GM18873 (cell line): ENCODE data around the gene VIM.
"Not testable (repeated sequence)": the region's sequence is repeated elsewhere in the genome, so short reads cannot be mapped to it uniquely, and the experiment has no call there.

Experiments used
- ATAC-seq: cut with Tn5 transposase; IDR thresholded peaks from one replicate; pipeline ENCODE4 v1.9.1; 2021; ENCODE audit warnings: mild to moderate bottlenecking, moderate library complexity, moderate number of reproducible peaks; ENCODE audit not compliant: unreplicated experiment, low FRiP score

The VIM gene

GRCh38 chr10:17250736-17251135, 22.7 kb downstream of the VIM start:
- ATAC-seq: no peak

GRCh38 chr10:17254543-17255050, 26.6 kb downstream of the VIM start:
- not testable (repeated sequence) for ATAC-seq

GRCh38 chr10:17255512-17255911, 27.5 kb downstream of the VIM start:
- ATAC-seq: no peak

GRCh38 chr10:17256051-17256450, 28.0 kb downstream of the VIM start:
- ATAC-seq: no peak

- no peak for ATAC-seq
These were observed 28.6 kb downstream of the VIM start for GRCh38 chr10:17256627-17257026.

DNA sequence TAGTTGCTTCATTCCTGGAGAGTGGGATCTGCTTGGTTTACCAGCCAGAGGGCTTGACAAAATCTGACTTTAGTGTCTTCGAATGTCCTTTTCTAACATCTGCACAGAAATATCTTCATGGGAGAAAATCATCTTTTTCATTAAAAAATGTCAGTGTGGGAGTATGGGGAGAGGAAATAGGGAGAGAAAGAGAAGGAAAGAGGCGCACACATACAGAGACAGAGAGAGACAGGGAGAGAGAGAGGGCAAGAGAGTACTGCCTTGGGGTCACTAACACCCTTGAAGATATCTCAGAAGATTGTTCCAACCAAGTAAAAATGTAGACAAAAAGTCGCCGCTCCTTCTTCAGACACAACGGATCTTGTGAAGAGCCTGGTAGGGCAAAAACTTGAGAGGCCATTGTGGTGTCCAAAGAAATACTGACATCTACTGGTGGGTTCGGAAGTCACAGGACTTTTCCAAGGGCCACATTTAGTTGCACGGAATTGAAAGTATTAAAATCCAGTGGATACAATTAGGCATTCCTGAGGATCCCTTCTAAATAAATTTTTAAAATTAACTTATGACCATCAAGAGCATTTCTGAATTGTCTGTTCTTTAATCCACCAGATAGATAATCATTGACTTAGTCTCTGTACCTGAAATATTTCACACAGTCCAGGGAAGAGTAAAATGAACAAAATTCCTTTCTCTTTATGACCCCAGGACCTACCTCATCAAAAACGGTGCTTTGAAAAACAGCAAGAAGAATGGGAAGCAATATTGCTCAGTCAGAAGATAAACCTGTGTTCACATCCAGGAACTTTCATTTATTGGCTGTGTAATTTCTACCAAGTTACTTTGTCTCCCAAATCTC, 29.7 kb downstream of the VIM start:
- ATAC-seq: no peak

DNA sequence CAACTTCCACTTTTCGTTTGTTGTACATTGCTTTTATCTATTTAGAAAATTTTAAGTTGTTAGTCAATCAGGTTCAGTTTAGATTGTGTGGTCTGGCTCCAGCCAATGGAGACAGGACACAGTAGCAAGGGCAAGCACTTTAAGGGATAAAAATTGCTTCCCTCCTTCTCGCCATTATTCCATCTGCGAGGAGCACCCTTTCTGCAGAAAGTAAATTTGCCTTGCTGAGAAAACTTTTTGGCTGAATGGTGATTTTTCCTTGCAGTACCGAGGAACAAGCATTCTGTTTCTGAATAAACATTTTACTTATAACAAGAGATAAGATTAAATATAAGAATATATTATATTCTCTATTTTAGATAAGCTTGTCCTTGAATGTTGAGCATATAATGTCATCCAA, 34.5 kb downstream of the VIM start:
- ATAC-seq: no peak

DNA sequence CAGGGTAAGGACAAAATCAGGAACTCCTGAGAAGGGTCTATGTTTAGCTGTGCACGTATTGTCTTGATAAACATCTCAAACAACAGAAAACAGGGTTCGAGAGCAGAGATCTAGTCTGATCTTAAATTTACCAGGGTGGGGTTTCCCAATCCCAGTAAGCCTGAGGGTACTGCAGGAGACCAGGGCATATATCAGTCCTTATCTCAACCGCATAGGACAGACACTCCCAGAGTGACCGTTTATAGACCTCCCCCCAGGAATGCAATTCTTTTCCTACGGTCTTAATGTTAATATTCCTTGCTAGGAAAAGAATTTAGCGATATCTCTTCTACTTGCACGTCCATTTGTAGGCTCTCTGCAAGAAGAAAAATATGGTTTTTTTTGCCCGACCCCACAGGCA, 35.5 kb downstream of the VIM start:
- ATAC-seq: no peak

- no peak for ATAC-seq
These were observed 37.4 kb downstream of the VIM start for GRCh38 chr10:17265468-17265867.

GRCh38 chr10:17266549-17266948, 38.5 kb downstream of the VIM start:
- not testable (repeated sequence) for ATAC-seq

DNA sequence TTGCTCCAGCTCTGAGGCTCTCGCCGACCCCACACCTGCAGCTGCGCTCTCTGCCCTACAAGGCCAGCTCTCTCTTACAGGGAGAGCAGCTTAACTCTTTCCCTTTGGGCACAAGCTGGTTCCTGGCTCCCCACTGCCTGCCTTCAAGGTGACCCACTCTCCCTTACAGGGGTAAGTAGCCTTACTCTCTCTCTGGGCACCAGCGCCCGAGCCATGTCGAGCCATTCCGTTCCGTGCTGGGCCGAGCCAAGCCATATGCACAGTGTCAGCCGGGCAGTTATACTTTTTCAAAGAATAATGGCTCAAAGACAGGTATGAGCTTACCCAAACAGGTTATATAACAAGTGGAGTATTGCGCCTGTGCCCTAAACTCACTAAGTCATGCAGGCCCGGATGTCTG, 44.6 kb downstream of the VIM start:
- no peak for ATAC-seq

DNA sequence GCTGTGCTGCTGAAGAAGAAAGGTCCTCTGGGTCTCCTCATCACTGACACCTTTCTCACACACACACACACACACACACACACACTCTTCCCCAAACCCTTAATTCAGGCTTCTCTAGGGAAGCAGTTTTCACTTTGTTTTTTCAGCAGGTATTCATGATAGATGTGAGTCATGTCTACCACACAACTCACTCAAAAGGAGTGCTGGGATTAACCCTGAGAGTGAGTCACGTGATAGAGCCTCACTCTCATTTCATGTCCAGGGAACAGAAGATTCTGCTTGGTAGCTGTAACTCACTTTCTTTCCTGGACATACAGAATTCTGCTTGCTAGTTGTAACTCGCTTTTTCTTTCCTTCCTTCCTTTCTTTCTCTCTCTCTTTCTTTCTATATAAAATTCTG, 45.4 kb downstream of the VIM start:
- ATAC-seq: no peak

- ATAC-seq: no peak
These were observed 48.8 kb downstream of the VIM start for GRCh38 chr10:17276756-17277424.

GRCh38 chr10:17278607-17279240, 50.7 kb downstream of the VIM start:
- ATAC-seq: no peak

- ATAC-seq: no peak
These were observed 54.3 kb downstream of the VIM start for GRCh38 chr10:17282311-17282710.

DNA sequence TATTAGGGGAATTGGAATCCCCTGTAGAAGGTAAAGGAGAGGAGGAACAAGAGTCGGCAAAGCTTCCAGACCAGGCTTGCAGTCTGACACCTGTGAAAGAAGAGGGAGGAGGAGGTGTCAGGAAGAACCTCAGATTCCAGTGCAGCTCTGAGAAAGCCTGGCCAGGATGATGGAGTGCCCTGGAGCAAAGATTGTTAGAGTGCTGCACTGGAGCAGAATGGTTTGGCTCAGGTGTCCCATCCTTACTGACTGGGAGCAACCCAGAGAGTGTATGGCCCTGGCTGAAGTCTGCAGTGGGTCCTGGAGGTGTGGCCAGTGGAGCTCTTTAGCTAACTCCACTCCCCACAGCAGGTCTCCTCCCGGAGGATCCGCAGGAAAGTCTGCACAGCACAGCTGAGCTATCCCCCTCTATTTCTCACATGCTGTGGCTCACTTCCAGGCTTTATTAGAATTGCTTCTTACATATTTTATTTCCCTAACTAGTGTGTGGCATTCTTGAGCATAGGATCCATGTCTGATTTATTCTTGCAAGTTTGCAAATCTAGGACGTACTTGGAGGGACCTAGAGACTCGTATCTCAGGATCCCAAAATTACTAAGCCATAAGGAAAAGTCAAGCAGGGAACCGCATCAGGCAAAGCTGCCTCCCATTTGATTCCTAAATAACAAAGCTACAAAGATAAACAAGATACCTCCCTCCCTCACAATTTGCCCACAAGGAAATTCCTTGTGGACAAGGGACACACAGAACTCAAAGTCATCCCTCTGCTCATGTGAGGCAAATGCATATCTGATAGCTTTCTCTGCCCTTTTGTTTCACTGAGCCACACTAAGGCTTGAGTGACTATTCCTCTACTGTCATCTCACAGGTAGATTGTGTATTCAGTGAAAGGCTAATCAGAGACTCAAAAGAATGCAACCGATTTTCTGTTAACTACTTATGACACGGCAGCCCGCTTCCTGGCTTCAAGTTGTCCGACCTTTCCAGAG, 58.8 kb downstream of the VIM start:
- ATAC-seq: no peak
